HepG2 (cell line): ENCODE measurements around the gene CALML6. TPM values are rescaled to one million over a fixed set of nuclear protein-coding genes. Genes with fewer than 3 reads are reported as not detected.
A peak's percentile ranks its signal among the peaks of the same experiment; 100 is the strongest.

Experiments used
- GABPA ChIP-seq, 2 experiments: IDR thresholded peaks; 2 replicates each; pipeline ENCODE4 v1.6.1; 2011 to 2016; ENCODE audit warnings: low read depth in 2 of 2, low read length in 1 of 2, missing biosample characterization in 1 of 2, missing genetic modification characterization in 1 of 2
- GATAD1 ChIP-seq: IDR thresholded peaks from 2 replicates; pipeline ENCODE4 v1.6.1; 2016; ENCODE audit warnings: missing genetic modification reagents, missing compliant biosample characterization
- MYC ChIP-seq: sonication (generic); formaldehyde crosslinking; IDR thresholded peaks from 2 replicates; pipeline ENCODE4 v1.9.0; 2021; ENCODE audit warnings: missing genetic modification reagents, borderline replicate concordance
- RCOR2 ChIP-seq: IDR thresholded peaks from 2 replicates; pipeline ENCODE4 v1.6.1; 2016; ENCODE audit warnings: missing biosample characterization, missing genetic modification reagents
- RFX1 ChIP-seq: fragments of 450-650 bp; IDR thresholded peaks from 2 replicates; pipeline ENCODE4 v1.6.1; 2017
- RXRB ChIP-seq: IDR thresholded peaks from 2 replicates; pipeline ENCODE4 v1.6.1; 2016; ENCODE audit warnings: borderline replicate concordance, missing genetic modification reagents, missing compliant biosample characterization
- TP53 ChIP-seq: sonication (generic); formaldehyde crosslinking; conservative IDR thresholded peaks from 2 replicates; pipeline ENCODE4 v1.4.0; 2020; ENCODE audit warnings: missing genetic modification reagents
- YEATS4 ChIP-seq: sonication (generic); formaldehyde crosslinking; IDR thresholded peaks from 2 replicates; pipeline ENCODE4 v1.4.0; 2020; ENCODE audit warnings: missing genetic modification reagents, borderline replicate concordance
- ZNF350 ChIP-seq: sonication (generic); formaldehyde crosslinking; IDR thresholded peaks from 2 replicates; pipeline ENCODE4 v1.4.0; 2020; ENCODE audit warnings: mild to moderate bottlenecking, low read depth, missing genetic modification reagents, borderline replicate concordance
- ZNF430 ChIP-seq: sonication (generic); formaldehyde crosslinking; IDR thresholded peaks from 2 replicates; pipeline ENCODE4 v1.9.0; 2021; ENCODE audit warnings: mild to moderate bottlenecking, missing genetic modification reagents
- ZNF451 ChIP-seq: sonication (generic); formaldehyde crosslinking; IDR thresholded peaks from 2 replicates; pipeline ENCODE4 v1.5.0; 2020; ENCODE audit warnings: mild to moderate bottlenecking, missing genetic modification reagents
- ZNF713 ChIP-seq: sonication (generic); formaldehyde crosslinking; IDR thresholded peaks from 2 replicates; pipeline ENCODE4 v1.4.0; 2020; ENCODE audit warnings: mild to moderate bottlenecking, missing genetic modification reagents
- ZNF766 ChIP-seq: sonication (generic); formaldehyde crosslinking; IDR thresholded peaks from 2 replicates; pipeline ENCODE4 v1.5.0; 2020; ENCODE audit warnings: missing genetic modification reagents, borderline replicate concordance
- ZNF780A ChIP-seq: sonication (generic); formaldehyde crosslinking; IDR thresholded peaks from 2 replicates; pipeline ENCODE4 v1.8.0; 2022; ENCODE audit warnings: mild to moderate bottlenecking, missing genetic modification reagents, moderate library complexity
- polyA plus RNA-seq, 8 experiments: library from polyadenylated mRNA; depleted of rRNA in 3 of 8; stranded (reverse) in 7 of 8; unstranded in 1 of 8; fragments of >200 nt; fragmentation: Illumina TruSeq in 4 of 8; extraction: Trizol in 4 of 8; gene quantifications; 2 replicates each; pipeline versions ENCODE4 v1.2.1 to v1.2.3, GENCODE V29; 2011 to 2016; ENCODE audit warnings: low read depth in 4 of 8, missing spikeins in 1 of 8, mixed read lengths in 1 of 8; ENCODE audit not compliant: insufficient read depth in 1 of 8
- total RNA-seq, 5 experiments: library from RNA; depleted of rRNA; stranded (reverse); fragments of >200 nt; fragmentation: Illumina TruSeq; extraction: Trizol; gene quantifications; 2 replicates each; pipeline ENCODE4 v1.2.3, GENCODE V29; 2016; ENCODE audit warnings: low read depth in 1 of 5
- TF ChIP-seq, protein P1 (sequence below): sonication (generic); formaldehyde crosslinking; IDR thresholded peaks from 2 replicates; pipeline ENCODE4 v1.8.1; 2023; ENCODE audit warnings: mild to moderate bottlenecking, missing genetic modification reagents
- TF ChIP-seq, protein P2 (sequence below): sonication (generic); formaldehyde crosslinking; conservative IDR thresholded peaks from 2 replicates; pipeline ENCODE4 v1.4.0; 2020; ENCODE audit warnings: mild to moderate bottlenecking, missing genetic modification reagents, moderate library complexity
- TF ChIP-seq, protein P3 (sequence below): sonication (generic); formaldehyde crosslinking; IDR thresholded peaks from 2 replicates; pipeline ENCODE4 v1.4.0; 2020; ENCODE audit warnings: missing genetic modification reagents
- TF ChIP-seq, protein P4 (sequence below): sonication (generic); formaldehyde crosslinking; IDR thresholded peaks from 2 replicates; pipeline ENCODE4 v1.9.0; 2022; ENCODE audit warnings: low read depth, missing genetic modification reagents
- TF ChIP-seq, protein P5 (sequence below): sonication (generic); formaldehyde crosslinking; IDR thresholded peaks from 2 replicates; pipeline ENCODE4 v1.4.0; 2020; ENCODE audit warnings: missing genetic modification reagents, borderline replicate concordance
- TF ChIP-seq, protein P6 (sequence below): sonication (generic); formaldehyde crosslinking; IDR thresholded peaks from 2 replicates; pipeline ENCODE4 v1.4.0; 2020; ENCODE audit warnings: missing genetic modification reagents, borderline replicate concordance

CALML6 gene
- total and polyA plus RNA-seq, 2 of the 13 experiments (the other 11 are each of a cell fraction or from before 2014, with no cell fraction given) = 0.11 to 0.12 TPM

DNA sequence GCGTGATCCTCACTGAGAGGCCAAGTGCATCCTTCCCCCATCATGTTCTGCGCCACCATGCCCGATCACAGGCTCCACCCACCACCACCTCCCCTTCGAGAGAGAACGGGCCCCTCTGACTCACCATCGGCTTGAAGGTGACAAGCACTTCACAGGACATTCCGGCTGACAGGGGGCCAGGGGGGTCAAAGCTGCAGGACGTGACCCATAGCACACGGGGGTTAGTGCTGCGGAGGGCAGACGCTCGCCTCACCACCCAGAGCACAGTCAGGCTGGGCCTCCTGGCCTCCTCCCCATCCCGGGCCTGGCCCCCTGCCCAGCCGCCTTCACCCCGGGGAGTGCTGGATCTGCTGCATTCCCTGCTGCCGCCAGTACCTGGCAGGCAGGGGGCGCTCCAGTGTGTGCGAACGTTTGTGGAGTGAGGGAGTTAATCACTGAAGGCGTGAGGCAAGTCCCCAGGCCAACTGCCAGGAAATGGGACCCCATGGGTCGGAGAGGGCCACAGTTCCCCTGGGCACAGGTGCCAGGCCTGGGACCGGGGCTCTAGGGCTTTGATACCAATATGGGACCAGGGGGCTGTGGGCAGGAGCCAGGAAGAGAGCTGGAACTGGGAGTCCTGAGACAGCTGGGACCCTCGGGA lies 44.9 kb downstream of the CALML6 start (continued):
- TF ChIP-seq, protein P1, sequence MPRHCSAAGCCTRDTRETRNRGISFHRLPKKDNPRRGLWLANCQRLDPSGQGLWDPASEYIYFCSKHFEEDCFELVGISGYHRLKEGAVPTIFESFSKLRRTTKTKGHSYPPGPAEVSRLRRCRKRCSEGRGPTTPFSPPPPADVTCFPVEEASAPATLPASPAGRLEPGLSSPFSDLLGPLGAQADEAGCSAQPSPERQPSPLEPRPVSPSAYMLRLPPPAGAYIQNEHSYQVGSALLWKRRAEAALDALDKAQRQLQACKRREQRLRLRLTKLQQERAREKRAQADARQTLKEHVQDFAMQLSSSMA (CRISPR knock-in tag) = no peak
- TF ChIP-seq RFX1 (no peak), GATAD1 (CRISPR knock-in tag) (peak; percentile 44; the same call in 1 of the 2 replicates), GABPA (IDR thresholded peaks at IDR 0.05; ENCODE audit: low read depth, low read length) (no peak), GABPA (CRISPR knock-in tag; IDR thresholded peaks at IDR 0.05; ENCODE audit: low read depth) (peak; percentile 53; the same call in 1 of the 2 replicates), ZNF780A (no peak), RCOR2 (CRISPR knock-in tag) (peak; percentile 47), ZNF451 (CRISPR knock-in tag) (no peak), TP53 (0 out of 2 replicates have a peak, but pooled peaks have one; percentile 30), ZNF350 (CRISPR knock-in tag) (peak; percentile 84; the same call in 1 of the 2 replicates), RXRB (CRISPR knock-in tag) (peak; percentile 70), YEATS4 (CRISPR knock-in tag) (0 out of 2 replicates have a peak, but pooled peaks have one; percentile 56), ZNF766 (CRISPR knock-in tag) (peak; percentile 54; the same call in 1 of the 2 replicates), MYC (peak; percentile 79; the same call in 1 of the 2 replicates), ZNF713 (CRISPR knock-in tag) (0 out of 2 replicates have a peak, but pooled peaks have one; percentile 85), ZNF430 (CRISPR knock-in tag) (peak; percentile 83)
- TF ChIP-seq, protein P2, sequence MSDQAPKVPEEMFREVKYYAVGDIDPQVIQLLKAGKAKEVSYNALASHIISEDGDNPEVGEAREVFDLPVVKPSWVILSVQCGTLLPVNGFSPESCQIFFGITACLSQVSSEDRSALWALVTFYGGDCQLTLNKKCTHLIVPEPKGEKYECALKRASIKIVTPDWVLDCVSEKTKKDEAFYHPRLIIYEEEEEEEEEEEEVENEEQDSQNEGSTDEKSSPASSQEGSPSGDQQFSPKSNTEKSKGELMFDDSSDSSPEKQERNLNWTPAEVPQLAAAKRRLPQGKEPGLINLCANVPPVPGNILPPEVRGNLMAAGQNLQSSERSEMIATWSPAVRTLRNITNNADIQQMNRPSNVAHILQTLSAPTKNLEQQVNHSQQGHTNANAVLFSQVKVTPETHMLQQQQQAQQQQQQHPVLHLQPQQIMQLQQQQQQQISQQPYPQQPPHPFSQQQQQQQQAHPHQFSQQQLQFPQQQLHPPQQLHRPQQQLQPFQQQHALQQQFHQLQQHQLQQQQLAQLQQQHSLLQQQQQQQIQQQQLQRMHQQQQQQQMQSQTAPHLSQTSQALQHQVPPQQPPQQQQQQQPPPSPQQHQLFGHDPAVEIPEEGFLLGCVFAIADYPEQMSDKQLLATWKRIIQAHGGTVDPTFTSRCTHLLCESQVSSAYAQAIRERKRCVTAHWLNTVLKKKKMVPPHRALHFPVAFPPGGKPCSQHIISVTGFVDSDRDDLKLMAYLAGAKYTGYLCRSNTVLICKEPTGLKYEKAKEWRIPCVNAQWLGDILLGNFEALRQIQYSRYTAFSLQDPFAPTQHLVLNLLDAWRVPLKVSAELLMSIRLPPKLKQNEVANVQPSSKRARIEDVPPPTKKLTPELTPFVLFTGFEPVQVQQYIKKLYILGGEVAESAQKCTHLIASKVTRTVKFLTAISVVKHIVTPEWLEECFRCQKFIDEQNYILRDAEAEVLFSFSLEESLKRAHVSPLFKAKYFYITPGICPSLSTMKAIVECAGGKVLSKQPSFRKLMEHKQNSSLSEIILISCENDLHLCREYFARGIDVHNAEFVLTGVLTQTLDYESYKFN (CRISPR knock-in tag) = peak; percentile 89
- TF ChIP-seq, protein P3, sequence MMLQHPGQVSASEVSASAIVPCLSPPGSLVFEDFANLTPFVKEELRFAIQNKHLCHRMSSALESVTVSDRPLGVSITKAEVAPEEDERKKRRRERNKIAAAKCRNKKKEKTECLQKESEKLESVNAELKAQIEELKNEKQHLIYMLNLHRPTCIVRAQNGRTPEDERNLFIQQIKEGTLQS = no peak; the same call in 1 of the 2 replicates
- TF ChIP-seq, protein P4, sequence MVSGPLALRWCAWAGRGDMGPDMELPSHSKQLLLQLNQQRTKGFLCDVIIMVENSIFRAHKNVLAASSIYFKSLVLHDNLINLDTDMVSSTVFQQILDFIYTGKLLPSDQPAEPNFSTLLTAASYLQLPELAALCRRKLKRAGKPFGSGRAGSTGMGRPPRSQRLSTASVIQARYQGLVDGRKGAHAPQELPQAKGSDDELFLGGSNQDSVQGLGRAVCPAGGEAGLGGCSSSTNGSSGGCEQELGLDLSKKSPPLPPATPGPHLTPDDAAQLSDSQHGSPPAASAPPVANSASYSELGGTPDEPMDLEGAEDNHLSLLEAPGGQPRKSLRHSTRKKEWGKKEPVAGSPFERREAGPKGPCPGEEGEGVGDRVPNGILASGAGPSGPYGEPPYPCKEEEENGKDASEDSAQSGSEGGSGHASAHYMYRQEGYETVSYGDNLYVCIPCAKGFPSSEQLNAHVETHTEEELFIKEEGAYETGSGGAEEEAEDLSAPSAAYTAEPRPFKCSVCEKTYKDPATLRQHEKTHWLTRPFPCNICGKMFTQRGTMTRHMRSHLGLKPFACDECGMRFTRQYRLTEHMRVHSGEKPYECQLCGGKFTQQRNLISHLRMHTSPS (CRISPR knock-in tag) = peak; percentile 89
- TF ChIP-seq, protein P5, sequence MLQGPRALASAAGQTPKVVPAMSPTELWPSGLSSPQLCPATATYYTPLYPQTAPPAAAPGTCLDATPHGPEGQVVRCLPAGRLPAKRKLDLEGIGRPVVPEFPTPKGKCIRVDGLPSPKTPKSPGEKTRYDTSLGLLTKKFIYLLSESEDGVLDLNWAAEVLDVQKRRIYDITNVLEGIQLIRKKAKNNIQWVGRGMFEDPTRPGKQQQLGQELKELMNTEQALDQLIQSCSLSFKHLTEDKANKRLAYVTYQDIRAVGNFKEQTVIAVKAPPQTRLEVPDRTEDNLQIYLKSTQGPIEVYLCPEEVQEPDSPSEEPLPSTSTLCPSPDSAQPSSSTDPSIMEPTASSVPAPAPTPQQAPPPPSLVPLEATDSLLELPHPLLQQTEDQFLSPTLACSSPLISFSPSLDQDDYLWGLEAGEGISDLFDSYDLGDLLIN = no peak
- TF ChIP-seq, protein P6, sequence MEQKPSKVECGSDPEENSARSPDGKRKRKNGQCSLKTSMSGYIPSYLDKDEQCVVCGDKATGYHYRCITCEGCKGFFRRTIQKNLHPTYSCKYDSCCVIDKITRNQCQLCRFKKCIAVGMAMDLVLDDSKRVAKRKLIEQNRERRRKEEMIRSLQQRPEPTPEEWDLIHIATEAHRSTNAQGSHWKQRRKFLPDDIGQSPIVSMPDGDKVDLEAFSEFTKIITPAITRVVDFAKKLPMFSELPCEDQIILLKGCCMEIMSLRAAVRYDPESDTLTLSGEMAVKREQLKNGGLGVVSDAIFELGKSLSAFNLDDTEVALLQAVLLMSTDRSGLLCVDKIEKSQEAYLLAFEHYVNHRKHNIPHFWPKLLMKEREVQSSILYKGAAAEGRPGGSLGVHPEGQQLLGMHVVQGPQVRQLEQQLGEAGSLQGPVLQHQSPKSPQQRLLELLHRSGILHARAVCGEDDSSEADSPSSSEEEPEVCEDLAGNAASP = 0 out of 2 replicates have a peak, but pooled peaks have one; percentile 43
